Panc1 (cell line): ENCODE data around the gene KDM3B. TPM values are rescaled to one million over a fixed set of nuclear protein-coding genes. Genes with fewer than 3 reads are reported as not detected.

Source experiments
- ATAC-seq: fragments of 200-7000 bp; cut with Tn5 transposase; 2 replicates; pipeline ENCODE4 v1.9.1; 2020; ENCODE audit warnings: mild to moderate bottlenecking, moderate library complexity
- BruUV-seq: library from RNA; stranded (reverse); fragments of 400-500 nt; replicated peaks from 2 replicates; lab custom pipeline; 2021; lab: Mats Ljungman, UMichigan
- CTCF ChIA-PET: fragments of 300-600 bp; sonication (Branson Sonifier 250); formaldehyde crosslinking; loops from one replicate; lab custom pipeline; 2022; ENCODE audit warnings: antibody characterized with exemption; lab: Charles Lee
- POLR2A ChIA-PET: fragments of 300-600 bp; sonication (Branson Sonifier 250); formaldehyde crosslinking; loops from one replicate; lab custom pipeline; 2022; ENCODE audit warnings: antibody characterized with exemption; lab: Charles Lee
- DNase-seq: peaks from one replicate; pipeline ENCODE4 v3.0.0-alpha.2; 2010; ENCODE audit warnings: low read depth, low spot score
- H3K27ac ChIP-seq: 2 replicates; pipeline ENCODE4 v1.5.1; 2011; ENCODE audit warnings: mild to moderate bottlenecking, low read length, inconsistent platforms
- H3K27me3 ChIP-seq: fragments of 200-500 bp; sonication (Bioruptor generic); 2 replicates; pipeline ENCODE4 v1.6.0; 2014; ENCODE audit warnings: low read length, inconsistent platforms; ENCODE audit not compliant: control insufficient read depth, insufficient read depth
- H3K36me3 ChIP-seq: fragments of 200-500 bp; sonication (Bioruptor generic); 2 replicates; pipeline ENCODE4 v1.5.1; 2014; ENCODE audit warnings: inconsistent platforms, mild to moderate bottlenecking, low read length, moderate library complexity; ENCODE audit not compliant: control insufficient read depth, insufficient read depth
- H3K4me1 ChIP-seq: 2 replicates; pipeline ENCODE4 v1.5.1; 2011; ENCODE audit warnings: inconsistent platforms, mild to moderate bottlenecking, low read length, moderate library complexity; ENCODE audit not compliant: control insufficient read depth, insufficient read depth
- H3K4me3 ChIP-seq, 2 experiments: 2 replicates each; pipeline ENCODE4 v1.5.1; 2011 to 2012; ENCODE audit warnings: low read depth in 2 of 2, low read length in 2 of 2, mild to moderate bottlenecking in 2 of 2, inconsistent platforms in 1 of 2, moderate library complexity in 1 of 2
- H3K9me3 ChIP-seq: fragments of 200-500 bp; sonication (Bioruptor generic); 2 replicates; pipeline ENCODE4 v1.5.1; 2014; ENCODE audit warnings: low read depth, mild to moderate bottlenecking, inconsistent platforms, low read length, moderate library complexity; ENCODE audit not compliant: control insufficient read depth, insufficient read depth
- CTCF ChIP-seq: fragments of 450-650 bp; IDR thresholded peaks from 2 replicates; pipeline ENCODE4 v1.5.1; 2017; ENCODE audit warnings: mild to moderate bottlenecking
- POLR2AphosphoS5 ChIP-seq: IDR thresholded peaks from 2 replicates; pipeline ENCODE4 v1.6.1; 2012; ENCODE audit warnings: mild to moderate bottlenecking, low read depth, low read length, moderate library complexity
- REST ChIP-seq, 2 experiments: IDR thresholded peaks; 2 replicates each; pipeline ENCODE4 v1.6.1; 2011 to 2012; ENCODE audit warnings: low read depth in 2 of 2, control low read depth in 1 of 2, low read length in 1 of 2, mild to moderate bottlenecking in 1 of 2, moderate library complexity in 1 of 2; ENCODE audit not compliant: insufficient read depth in 1 of 2
- SIN3A ChIP-seq: IDR thresholded peaks from 2 replicates; pipeline ENCODE4 v1.6.1; 2012; ENCODE audit warnings: low read depth, mild to moderate bottlenecking, low read length, moderate library complexity, borderline replicate concordance; ENCODE audit not compliant: insufficient read depth
- TCF7L2 ChIP-seq: IDR thresholded peaks from 2 replicates; pipeline ENCODE4 v1.6.1; 2011; ENCODE audit warnings: mild to moderate bottlenecking, low read depth, low read length, inconsistent platforms
- in situ Hi-C: cut with HindIII; loops from 2 replicates; pipeline ENCODE4 v1.10.0; 2016; ENCODE audit warnings: low sequenced_read_pairs, low pct_unique_long_range_greater_than_20kb
- intact Hi-C: fragments of 100-400 bp; cut with micrococcal nuclease; formaldehyde crosslinking; loops from one replicate; pipeline ENCODE4 v1.10.0; 2022; ENCODE audit not compliant: unreplicated experiment
- total RNA-seq: library from RNA; stranded (reverse); gene quantifications from one replicate; pipeline ENCODE4 v1.2.1, GENCODE V29; 2021; ENCODE audit not compliant: unreplicated experiment

KDM3B gene
- total RNA-seq, 1 experiment from 2014 or later = 65.0 TPM

GRCh38 chr5:138339464-138339863, 13.0 kb upstream of the KDM3B start:
- Histone ChIP-seq H3K9me3 (no peaks in the 10 kb centered on the region), H3K27ac (peak overlapping the region; percentile 98), H3K4me3 (peak overlapping the region; percentile 88 to 92), H3K4me1 (peaks cover 23% of the 10 kb centered on the region), H3K36me3 (peaks cover 12% of the 10 kb centered on the region), H3K27me3 (no peaks in the 10 kb centered on the region)
- in situ Hi-C loops (no loop called here), intact Hi-C loops (no loop called here)
- no peak for TF ChIP-seq TCF7L2
- TF ChIP-seq CTCF = no peak
- TF ChIP-seq SIN3A = no peak
- no peak for TF ChIP-seq REST (IDR thresholded peaks at IDR 0.05; ENCODE audit: insufficient read depth in 1 of 2, low read depth in 2 of 2, low read length in 1 of 2)
- TF ChIP-seq POLR2AphosphoS5 = no peak
- BruUV-seq = no TSS peak
- DNase-seq (no peak), ATAC-seq (no peak)
- POLR2A ChIA-PET = no interaction called here
- CTCF ChIA-PET = no interaction called here

- in situ Hi-C loops = no loop called here
- TF ChIP-seq SIN3A (no peak), REST (IDR thresholded peaks at IDR 0.05; ENCODE audit: insufficient read depth in 1 of 2, low read depth in 2 of 2, low read length in 1 of 2) (no peak), TCF7L2 (no peak), CTCF (no peak)
- ATAC-seq (no peak), DNase-seq (no peak)
- ChIA-PET CTCF (no interaction called here), POLR2A (no interaction called here)
- no peaks in the 10 kb centered on the region for H3K27me3 ChIP-seq
- H3K4me1 ChIP-seq = peaks cover 23% of the 10 kb centered on the region
- intact Hi-C loops = no loop called here
- peaks cover 13% of the 10 kb centered on the region for H3K36me3 ChIP-seq
- no peak overlapping the region for H3K27ac ChIP-seq
- H3K9me3 ChIP-seq = no peaks in the 10 kb centered on the region
- peak overlapping the region in 1 of 2 experiments; percentile 92; a peak in 2 of 4 replicates for H3K4me3 ChIP-seq
- BruUV-seq = no TSS peak
Measured at GRCh38 chr5:138340008-138340407, 12.5 kb upstream of the KDM3B start.
